ENCODE data around the gene FAM13A.

DNA sequence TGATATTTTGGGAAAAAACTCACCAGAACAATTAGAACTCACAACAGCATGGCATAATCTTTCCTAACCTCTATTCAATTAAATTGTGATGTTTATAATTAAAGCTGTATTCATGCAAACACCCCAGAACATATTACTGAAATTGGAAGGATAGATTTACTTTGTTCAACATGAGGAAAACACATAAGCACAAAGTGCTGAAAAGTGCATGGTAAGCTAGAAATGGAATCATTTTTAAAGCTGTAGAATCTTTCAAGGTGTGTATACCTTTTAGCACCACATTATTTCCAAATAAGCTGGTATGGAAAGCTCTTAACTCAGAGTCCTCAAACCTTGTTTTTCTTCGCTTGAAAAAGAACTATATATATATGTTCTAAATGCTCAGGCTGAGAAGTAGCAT lies 268.6 kb downstream of the FAM13A start:
- TF ChIP-seq ASH2L (IDR thresholded peaks at IDR 0.05; ENCODE audit: borderline replicate concordance, low read depth), result no peak
- no peak for TF ChIP-seq CREM (IDR thresholded peaks at IDR 0.05; ENCODE audit: low read depth)
- TF ChIP-seq, protein P1, sequence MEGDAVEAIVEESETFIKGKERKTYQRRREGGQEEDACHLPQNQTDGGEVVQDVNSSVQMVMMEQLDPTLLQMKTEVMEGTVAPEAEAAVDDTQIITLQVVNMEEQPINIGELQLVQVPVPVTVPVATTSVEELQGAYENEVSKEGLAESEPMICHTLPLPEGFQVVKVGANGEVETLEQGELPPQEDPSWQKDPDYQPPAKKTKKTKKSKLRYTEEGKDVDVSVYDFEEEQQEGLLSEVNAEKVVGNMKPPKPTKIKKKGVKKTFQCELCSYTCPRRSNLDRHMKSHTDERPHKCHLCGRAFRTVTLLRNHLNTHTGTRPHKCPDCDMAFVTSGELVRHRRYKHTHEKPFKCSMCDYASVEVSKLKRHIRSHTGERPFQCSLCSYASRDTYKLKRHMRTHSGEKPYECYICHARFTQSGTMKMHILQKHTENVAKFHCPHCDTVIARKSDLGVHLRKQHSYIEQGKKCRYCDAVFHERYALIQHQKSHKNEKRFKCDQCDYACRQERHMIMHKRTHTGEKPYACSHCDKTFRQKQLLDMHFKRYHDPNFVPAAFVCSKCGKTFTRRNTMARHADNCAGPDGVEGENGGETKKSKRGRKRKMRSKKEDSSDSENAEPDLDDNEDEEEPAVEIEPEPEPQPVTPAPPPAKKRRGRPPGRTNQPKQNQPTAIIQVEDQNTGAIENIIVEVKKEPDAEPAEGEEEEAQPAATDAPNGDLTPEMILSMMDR (IDR thresholded peaks at IDR 0.05 in 2 of 3, conservative IDR thresholded peaks at IDR 0.05 in 1 of 3; ENCODE audit: control insufficient read depth in 2 of 3, extremely low read depth in 1 of 3, insufficient read depth in 1 of 3, low read depth in 3 of 3, low read length in 3 of 3), result no peak
- TF ChIP-seq POLR2AphosphoS5 (IDR thresholded peaks at IDR 0.05; ENCODE audit: low read length), result no peak
- TF ChIP-seq ELK1 (IDR thresholded peaks at IDR 0.05; ENCODE audit: low read depth, low read length), result no peak
- TF ChIP-seq RCOR1 (conservative IDR thresholded peaks at IDR 0.05; ENCODE audit: low read depth, low read length), result no peak
- TF ChIP-seq REST (IDR thresholded peaks at IDR 0.05; ENCODE audit: low read depth, low read length), result no peak
- TF ChIP-seq ZZZ3 (IDR thresholded peaks at IDR 0.05; ENCODE audit: control insufficient read depth, insufficient read length, low read depth), result no peak

Data from GM12878 (cell line).